PC-3 (cell line): ENCODE results near the gene PTPRN2.
"Not testable (repeated sequence)": the region's sequence is repeated elsewhere in the genome, so short reads cannot be mapped to it uniquely, and the experiment has no call there.

ENCODE experiments used
- CTCF ChIP-seq: fragments of 300-600 bp; sonication (generic); conservative IDR thresholded peaks from 2 replicates; pipeline ENCODE4 v1.5.1; 2017; ENCODE audit warnings: antibody characterized with exemption, low read depth, mild to moderate bottlenecking, low read length
- EZH2 ChIP-seq: fragments of 300-600 bp; sonication (generic); IDR thresholded peaks from one replicate; pipeline ENCODE4 v1.6.1; 2017; ENCODE audit warnings: antibody characterized with exemption, mild to moderate bottlenecking, low read length; ENCODE audit not compliant: unreplicated experiment
- EZH2phosphoT487 ChIP-seq: fragments of 300-600 bp; sonication (generic); IDR thresholded peaks from 2 replicates; pipeline ENCODE4 v1.6.1; 2018; ENCODE audit warnings: mild to moderate bottlenecking, antibody characterized with exemption, low read length, borderline replicate concordance

- TF ChIP-seq CTCF, EZH2, EZH2phosphoT487: not testable (repeated sequence)
Measured at GRCh38 chr7:158304072-158304471, 283.6 kb downstream of the PTPRN2 start.
